HepG2 (cell line): ENCODE measurements around the gene RNPEPL1.

Experiments used
- CTCF ChIP-seq: sonication (generic); formaldehyde crosslinking; IDR thresholded peaks from 2 replicates; pipeline ENCODE4 v1.5.0; 2020; ENCODE audit warnings: mild to moderate bottlenecking, missing genetic modification reagents, moderate library complexity
- HDAC1 ChIP-seq: sonication (generic); formaldehyde crosslinking; IDR thresholded peaks from 2 replicates; pipeline ENCODE4 v1.5.1; 2020; ENCODE audit warnings: mild to moderate bottlenecking, missing genetic modification reagents
- HMG20A ChIP-seq: IDR thresholded peaks from 2 replicates; pipeline ENCODE4 v1.6.1; 2016; ENCODE audit warnings: borderline replicate concordance
- JUND ChIP-seq: sonication (generic); formaldehyde crosslinking; IDR thresholded peaks from 2 replicates; pipeline ENCODE4 v1.8.0; 2022; ENCODE audit warnings: mild to moderate bottlenecking, missing genetic modification reagents
- NFIC ChIP-seq: IDR thresholded peaks from 2 replicates; pipeline ENCODE4 v1.6.1; 2012; ENCODE audit warnings: mild to moderate bottlenecking, low read length, inconsistent platforms

GRCh38 chr2:240629619-240629967, 61.3 kb downstream of the RNPEPL1 start:
- no peak for TF ChIP-seq JUND
- TF ChIP-seq HMG20A (CRISPR knock-in tag): no peak
- no peak for TF ChIP-seq CTCF (CRISPR knock-in tag)
- TF ChIP-seq HDAC1 (CRISPR knock-in tag): no peak
- no peak for TF ChIP-seq NFIC
